Tibial nerve (tissue), 4 donors: Measurements from ENCODE around the gene ARHGAP15. TPM values are rescaled to one million over a fixed set of nuclear protein-coding genes. Genes with fewer than 3 reads are reported as not detected.

Source experiments
- DNase-seq, 2 donors: peaks; one replicate each; pipeline ENCODE4 v3.0.0-alpha.2; 2019; ENCODE audit warnings: low spot score in 2 of 2
- H3K27ac ChIP-seq, 4 donors: fragments of 200-600 bp; sonication (generic) in 3 of 4; one replicate each; pipeline ENCODE4 v1.5.1; 2017 to 2019; ENCODE audit warnings: mild to moderate bottlenecking in 1 of 4
- H3K27me3 ChIP-seq, 2 donors: fragments of 200-600 bp; sonication (generic) in 1 of 2; one replicate each; pipeline versions ENCODE4 v1.5.1 to v1.6.0; 2017 to 2019
- H3K36me3 ChIP-seq, 3 donors: fragments of 200-600 bp; sonication (generic); one replicate each; pipeline ENCODE4 v1.5.1; 2018 to 2019
- H3K4me1 ChIP-seq, 4 donors: fragments of 200-600 bp; sonication (generic) in 3 of 4; one replicate each; pipeline ENCODE4 v1.5.1; 2017 to 2019
- H3K4me3 ChIP-seq, 4 donors: fragments of 200-600 bp; sonication (generic) in 3 of 4; one replicate each; pipeline ENCODE4 v1.5.1; 2017 to 2019; ENCODE audit warnings: mild to moderate bottlenecking in 1 of 4, moderate library complexity in 1 of 4
- H3K9me3 ChIP-seq, 4 donors: fragments of 200-600 bp; sonication (generic) in 3 of 4; one replicate each; pipeline ENCODE4 v1.5.1; 2017 to 2019
- EP300 ChIP-seq, 2 donors: sonication (generic); formaldehyde crosslinking; IDR thresholded peaks; one replicate each; pipeline ENCODE4 v1.6.1; 2017; ENCODE audit warnings: antibody characterized with exemption in 2 of 2, mild to moderate bottlenecking in 1 of 2
- POLR2A ChIP-seq, 2 donors: fragments of 450-650 bp; IDR thresholded peaks; one replicate each; pipeline ENCODE4 v1.6.1; 2017; ENCODE audit warnings: antibody characterized with exemption in 2 of 2, mild to moderate bottlenecking in 2 of 2, moderate library complexity in 2 of 2
- WGBS, 2 donors: methylation state at CpG; one replicate each; pipeline ENCODE4 v1.1.5; 2018; 5-methylcytosine and 5-hydroxymethylcytosine counted together
- total RNA-seq, 4 donors: library from RNA; depleted of rRNA; stranded (reverse); fragments of >200 nt; gene quantifications; one replicate each; pipeline ENCODE4 v1.1.0, GENCODE V29; 2016
- TF ChIP-seq, protein P1 (sequence below), 5 experiments: fragments of 200-600 bp in 3 of 5; fragments of 450-650 bp in 2 of 5; sonication (generic) in 3 of 5; IDR thresholded peaks; one replicate each; pipeline ENCODE4 v1.5.1; 2016 to 2019; ENCODE audit warnings: antibody characterized with exemption in 5 of 5, mild to moderate bottlenecking in 3 of 5, moderate library complexity in 2 of 5

The ARHGAP15 gene
- total RNA-seq, 4 donors from 2014 or later: 22.6 to 47.4 (median 35.9) TPM

DNA sequence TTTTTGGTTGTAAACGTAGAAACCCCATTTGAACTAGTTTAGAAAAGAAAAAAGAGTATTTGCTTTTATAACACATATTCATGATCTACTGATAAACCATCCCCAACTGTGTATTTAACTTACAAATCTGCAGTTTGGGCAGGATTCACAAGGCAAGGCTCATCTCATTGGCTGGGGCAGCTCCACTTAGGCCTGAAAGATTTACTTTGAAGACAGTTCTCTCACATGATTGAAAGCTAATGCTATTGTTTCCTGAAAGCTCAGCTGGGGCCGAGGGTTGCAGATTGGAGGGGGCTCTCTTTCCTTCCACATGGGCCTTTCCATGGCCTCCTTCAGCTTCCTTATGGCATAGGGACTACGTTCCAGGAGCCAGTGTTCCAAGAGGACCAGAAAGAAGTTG lies 47.4 kb downstream of the ARHGAP15 start:
- Histone ChIP-seq H3K9me3 (peaks cover 0 to 12% (median 0%) of the 10 kb centered on the region in 4 donors), H3K27ac (peak overlapping the region in 1 of 4 donors; percentile 65), H3K36me3 (no peaks in the 10 kb centered on the region), H3K27me3 (no peaks in the 10 kb centered on the region), H3K4me3 (peak overlapping the region in 1 of 4 donors; percentile 15), H3K4me1 (no peaks in the 10 kb centered on the region)
- TF ChIP-seq, protein P1, sequence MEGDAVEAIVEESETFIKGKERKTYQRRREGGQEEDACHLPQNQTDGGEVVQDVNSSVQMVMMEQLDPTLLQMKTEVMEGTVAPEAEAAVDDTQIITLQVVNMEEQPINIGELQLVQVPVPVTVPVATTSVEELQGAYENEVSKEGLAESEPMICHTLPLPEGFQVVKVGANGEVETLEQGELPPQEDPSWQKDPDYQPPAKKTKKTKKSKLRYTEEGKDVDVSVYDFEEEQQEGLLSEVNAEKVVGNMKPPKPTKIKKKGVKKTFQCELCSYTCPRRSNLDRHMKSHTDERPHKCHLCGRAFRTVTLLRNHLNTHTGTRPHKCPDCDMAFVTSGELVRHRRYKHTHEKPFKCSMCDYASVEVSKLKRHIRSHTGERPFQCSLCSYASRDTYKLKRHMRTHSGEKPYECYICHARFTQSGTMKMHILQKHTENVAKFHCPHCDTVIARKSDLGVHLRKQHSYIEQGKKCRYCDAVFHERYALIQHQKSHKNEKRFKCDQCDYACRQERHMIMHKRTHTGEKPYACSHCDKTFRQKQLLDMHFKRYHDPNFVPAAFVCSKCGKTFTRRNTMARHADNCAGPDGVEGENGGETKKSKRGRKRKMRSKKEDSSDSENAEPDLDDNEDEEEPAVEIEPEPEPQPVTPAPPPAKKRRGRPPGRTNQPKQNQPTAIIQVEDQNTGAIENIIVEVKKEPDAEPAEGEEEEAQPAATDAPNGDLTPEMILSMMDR (IDR thresholded peaks at IDR 0.05): no peak
- TF ChIP-seq EP300 (IDR thresholded peaks at IDR 0.05) (no peak), POLR2A (IDR thresholded peaks at IDR 0.05) (no peak)
- WGBS, 2 donors: 69 to 72% methylated on average over 3 of the region's 3 CpGs
- DNase-seq: no peak

DNA sequence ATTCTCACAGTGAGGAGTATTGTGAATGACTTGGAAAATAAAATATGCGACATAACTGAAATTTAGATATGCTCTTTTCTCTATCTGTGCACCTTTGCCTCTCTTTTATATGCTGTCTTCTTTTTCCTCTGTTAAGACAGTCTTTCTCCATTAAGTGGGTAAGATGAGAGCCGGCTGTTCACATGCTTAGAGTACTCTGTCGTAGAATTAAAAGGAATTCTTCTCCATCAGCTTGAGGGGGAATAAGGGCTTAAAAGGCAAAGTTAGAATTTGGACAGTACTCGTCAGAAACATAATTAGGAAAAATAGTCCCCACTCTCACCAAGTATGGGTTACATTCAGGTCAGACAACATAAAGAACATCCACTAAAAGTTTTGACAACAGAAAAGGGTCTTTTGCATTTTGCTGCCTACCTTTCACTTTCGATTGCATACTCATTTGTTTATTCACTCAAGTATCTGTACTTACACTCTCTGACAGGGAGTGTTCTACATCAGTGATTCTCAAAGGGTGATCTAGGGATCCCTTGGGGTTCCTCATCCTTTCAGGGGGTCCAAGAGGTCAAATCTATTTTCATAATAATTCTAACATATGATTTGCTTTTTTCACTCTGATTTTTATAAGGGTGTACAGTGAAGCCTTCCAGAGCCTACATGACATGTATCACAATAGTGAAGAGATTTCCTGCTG lies 48.0 kb downstream of the ARHGAP15 start:
- H3K27ac ChIP-seq: peak overlapping the region in 2 of 4 donors; percentile 48 to 65
- WGBS, 2 donors: 50 to 56% methylated on average over 5 of the region's 5 CpGs

DNA sequence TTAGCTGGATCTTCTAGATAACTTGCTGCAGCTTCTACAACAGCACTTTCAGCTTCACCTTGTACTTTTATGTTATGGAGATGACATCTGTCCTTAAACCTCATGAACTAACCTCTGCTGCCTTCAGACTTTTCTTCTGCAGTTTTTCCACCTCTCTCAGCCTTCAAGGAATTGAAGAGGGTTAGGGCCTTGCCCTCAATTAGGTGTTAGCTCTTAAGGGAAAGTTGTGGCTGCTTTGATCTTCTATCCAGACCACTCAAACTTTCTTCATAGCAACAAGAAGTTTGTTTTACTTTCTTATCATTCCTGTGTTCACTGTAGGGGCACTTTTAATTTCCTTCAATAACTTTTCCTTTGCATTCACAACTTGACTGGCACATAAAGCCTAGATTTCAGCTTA lies 52.3 kb downstream of the ARHGAP15 start:
- H3K4me3 ChIP-seq: no peak overlapping the region
- TF ChIP-seq, protein P1 (IDR thresholded peaks at IDR 0.05): no peak
- TF ChIP-seq EP300 (IDR thresholded peaks at IDR 0.05) (no peak), POLR2A (IDR thresholded peaks at IDR 0.05) (no peak)
- H3K9me3 ChIP-seq: peaks cover 0 to 12% (median 0%) of the 10 kb centered on the region in 4 donors
- no peaks in the 10 kb centered on the region for H3K4me1 ChIP-seq
- no peaks in the 10 kb centered on the region for H3K27me3 ChIP-seq
- no peaks in the 10 kb centered on the region for H3K36me3 ChIP-seq
- DNase-seq: no peak
- no peak overlapping the region for H3K27ac ChIP-seq

More for the DNA sequence above, 48.0 kb downstream of the ARHGAP15 start:
- Histone ChIP-seq H3K9me3 (peaks cover 0 to 12% (median 0%) of the 10 kb centered on the region in 4 donors), H3K36me3 (no peaks in the 10 kb centered on the region), H3K4me1 (no peaks in the 10 kb centered on the region), H3K4me3 (peak overlapping the region in 2 of 4 donors; percentile 15 to 29), H3K27me3 (no peaks in the 10 kb centered on the region)
- no peak for DNase-seq
- TF ChIP-seq, protein P1 (IDR thresholded peaks at IDR 0.05): no peak
- TF ChIP-seq POLR2A (IDR thresholded peaks at IDR 0.05) (no peak), EP300 (IDR thresholded peaks at IDR 0.05) (no peak)

DNA sequence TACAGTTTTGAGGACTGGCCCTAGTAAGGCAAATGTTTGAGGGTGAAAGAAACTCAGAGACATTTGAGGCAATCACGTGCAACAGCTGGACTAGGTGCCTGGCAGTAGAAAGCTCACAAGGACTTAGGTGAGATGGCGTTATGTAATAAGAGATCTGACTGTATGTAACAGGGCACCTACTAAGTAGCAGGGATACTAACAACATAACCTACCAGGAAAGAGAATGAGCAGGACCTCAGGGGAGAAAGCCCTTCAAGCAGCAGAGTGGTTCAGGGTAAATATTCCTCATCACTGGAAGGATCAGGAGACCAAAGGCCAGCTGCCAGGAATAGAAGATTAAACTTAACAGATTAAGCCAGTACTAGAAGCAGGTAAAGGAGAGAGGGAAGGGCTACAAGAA lies 53.4 kb downstream of the ARHGAP15 start:
- TF ChIP-seq POLR2A (IDR thresholded peaks at IDR 0.05): no peak
- TF ChIP-seq, protein P1 (IDR thresholded peaks at IDR 0.05): no peak
- no peak for TF ChIP-seq EP300 (IDR thresholded peaks at IDR 0.05)
- Histone ChIP-seq H3K27me3 (no peaks in the 10 kb centered on the region), H3K4me1 (no peaks in the 10 kb centered on the region), H3K36me3 (no peaks in the 10 kb centered on the region), H3K9me3 (peaks cover 0 to 12% (median 0%) of the 10 kb centered on the region in 4 donors), H3K27ac (no peak overlapping the region), H3K4me3 (no peak overlapping the region)
- 96 to 97% methylated on average over 2 of the region's 2 CpGs for WGBS, 2 donors
- DNase-seq: no peak

DNA sequence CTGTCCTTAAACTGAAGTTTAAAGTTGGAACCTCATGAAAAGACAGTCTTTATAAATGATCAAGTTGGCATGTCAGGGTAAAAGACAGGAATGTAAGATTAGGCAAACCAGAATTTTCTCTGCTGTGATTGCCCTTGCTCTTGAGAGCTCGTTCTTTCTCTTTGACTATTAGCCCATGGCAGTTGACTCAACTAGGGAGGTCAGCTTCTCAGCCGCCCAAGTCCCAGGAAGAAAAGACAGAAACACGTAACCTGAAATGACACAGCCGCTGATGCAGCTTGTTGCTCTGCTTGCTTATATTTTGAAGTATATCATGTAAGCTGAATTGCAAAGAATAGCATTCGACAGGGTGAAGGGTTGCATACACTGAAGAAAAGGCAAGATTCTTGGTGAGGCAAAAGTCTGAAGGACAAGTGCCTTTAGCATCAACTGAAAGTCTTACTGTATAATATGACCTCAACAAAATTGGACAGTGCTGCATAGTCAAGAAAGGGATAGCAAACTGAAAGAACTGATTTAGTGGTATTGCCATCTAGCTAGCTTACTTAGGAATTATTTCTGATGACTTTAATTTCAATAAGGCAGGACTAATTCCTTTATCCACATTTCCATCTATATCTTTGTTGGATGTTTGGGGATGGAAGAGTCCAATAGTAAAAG lies 54.7 kb downstream of the ARHGAP15 start:
- no peak for DNase-seq
- H3K27me3 ChIP-seq: no peaks in the 10 kb centered on the region
- peaks cover 0 to 12% (median 0%) of the 10 kb centered on the region in 4 donors for H3K9me3 ChIP-seq
- no peak overlapping the region for H3K4me3 ChIP-seq
- H3K36me3 ChIP-seq: no peaks in the 10 kb centered on the region
- H3K27ac ChIP-seq: no peak overlapping the region
- no peaks in the 10 kb centered on the region for H3K4me1 ChIP-seq
- TF ChIP-seq, protein P1 (IDR thresholded peaks at IDR 0.05): no peak
- no peak for TF ChIP-seq EP300 (IDR thresholded peaks at IDR 0.05)
- no peak for TF ChIP-seq POLR2A (IDR thresholded peaks at IDR 0.05)
- WGBS, 2 donors: 66 to 68% methylated on average over 5 of the region's 5 CpGs
